Raji (cell line): ENCODE measurements around the gene UBE3B.

Experiments used
- POLR2A ChIP-seq: IDR thresholded peaks from 2 replicates; pipeline ENCODE4 v1.6.1; 2011; ENCODE audit warnings: low read depth, low read length, control low read depth; ENCODE audit not compliant: insufficient read depth

UBE3B gene

GRCh38 chr12:109571773-109572505 is 94.5 kb downstream of the UBE3B start:
- TF ChIP-seq POLR2A, result no peak; the same call in 1 of the 2 replicates

DNA sequence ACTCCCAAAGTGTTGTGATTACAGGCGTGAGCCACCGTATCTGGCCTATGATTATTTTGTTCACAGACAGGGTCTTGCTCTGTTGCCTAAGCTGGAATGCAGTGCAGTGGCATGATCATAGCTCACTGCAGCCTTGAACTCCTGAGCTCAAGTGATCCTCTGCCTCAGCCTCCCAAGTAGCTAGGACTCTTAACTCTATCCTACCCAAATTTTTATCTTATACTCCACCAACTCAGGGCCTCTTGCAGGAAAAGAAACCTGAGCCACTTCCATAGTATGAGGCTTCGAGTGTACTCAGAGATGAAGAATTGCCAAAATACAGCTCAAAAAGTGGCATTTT is 95.0 kb downstream of the UBE3B start:
- TF ChIP-seq POLR2A, result no peak

GRCh38 chr12:109573029-109573913 is 95.8 kb downstream of the UBE3B start, which contains the start of the genes MMAB and MVK:
TSS of gene MMAB (minus strand) at chr12:109573504. CDS start at chr12:109573480, 24 bp downstream.
TSS of gene MVK (plus strand) at chr12:109573794. CDS start at chr12:109574823, 1,029 bp downstream.
- TF ChIP-seq POLR2A, result peak; percentile 84

DNA sequence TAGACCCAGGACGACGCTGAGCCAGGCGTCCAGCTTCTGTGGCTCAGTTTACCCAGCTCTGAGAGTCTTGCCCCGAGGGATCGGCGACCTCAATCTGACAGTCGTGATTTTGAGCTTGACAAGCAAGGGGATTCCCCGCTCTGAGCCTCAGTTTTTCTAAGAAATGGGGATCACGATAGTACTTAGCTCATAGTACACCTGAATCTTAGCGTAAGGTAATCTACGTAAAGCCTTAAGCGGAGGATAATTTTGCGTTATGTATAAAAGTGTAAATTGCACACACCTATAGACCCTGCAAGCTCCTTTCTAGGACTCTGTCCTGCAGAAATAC is 96.4 kb downstream of the UBE3B start:
- TF ChIP-seq POLR2A, result no peak

DNA sequence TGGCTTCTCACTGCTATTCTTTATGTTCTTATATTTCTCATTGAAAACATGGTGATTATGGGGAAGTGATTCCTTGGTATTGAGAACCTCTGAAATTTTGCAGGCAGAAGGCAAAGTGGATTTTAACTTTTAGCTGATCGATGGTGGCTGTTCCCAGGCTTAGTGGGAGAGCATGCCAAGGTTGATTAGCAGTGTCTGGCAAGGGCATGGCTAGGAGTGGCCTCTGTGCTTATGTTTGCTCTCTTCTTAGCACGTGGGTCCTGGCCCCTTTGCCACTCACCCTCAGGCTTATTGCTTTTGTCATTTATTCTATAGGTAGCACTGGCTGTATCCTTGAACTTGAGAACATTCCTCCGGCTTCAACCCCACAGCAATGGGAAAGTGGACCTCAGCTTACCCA is 98.2 kb downstream of the UBE3B start:
- TF ChIP-seq POLR2A, result no peak

GRCh38 chr12:109577311-109577710 is 99.9 kb downstream of the UBE3B start:
- no peak for TF ChIP-seq POLR2A

DNA sequence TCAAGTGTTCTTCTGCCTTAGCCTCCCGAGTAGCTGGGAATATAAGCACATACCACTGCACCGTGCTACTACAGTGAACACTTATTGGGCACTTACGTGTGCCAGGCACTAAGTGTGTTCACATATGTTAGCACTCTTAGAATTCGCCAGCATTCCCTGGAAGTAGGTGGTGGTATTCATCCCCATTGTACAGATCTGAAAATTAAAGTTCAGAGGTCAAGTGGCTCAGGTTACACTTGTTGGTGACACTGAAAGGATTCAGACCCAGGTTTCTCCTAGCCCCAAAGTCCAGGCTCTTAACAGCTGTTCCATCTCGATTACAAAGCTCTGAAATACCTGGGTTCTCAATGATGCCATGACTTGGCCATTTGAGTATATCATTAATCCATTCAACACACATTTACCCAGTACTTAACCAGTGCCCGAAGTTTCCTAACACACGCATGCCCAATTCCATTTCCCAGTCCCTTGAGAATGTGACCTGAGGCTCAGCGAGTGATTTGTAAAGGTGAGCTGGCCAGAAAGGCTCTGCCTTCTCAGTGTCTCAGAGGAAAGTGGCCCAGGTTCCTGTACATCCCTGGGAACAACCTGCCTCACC is 101.0 kb downstream of the UBE3B start:
- no peak for TF ChIP-seq POLR2A

DNA sequence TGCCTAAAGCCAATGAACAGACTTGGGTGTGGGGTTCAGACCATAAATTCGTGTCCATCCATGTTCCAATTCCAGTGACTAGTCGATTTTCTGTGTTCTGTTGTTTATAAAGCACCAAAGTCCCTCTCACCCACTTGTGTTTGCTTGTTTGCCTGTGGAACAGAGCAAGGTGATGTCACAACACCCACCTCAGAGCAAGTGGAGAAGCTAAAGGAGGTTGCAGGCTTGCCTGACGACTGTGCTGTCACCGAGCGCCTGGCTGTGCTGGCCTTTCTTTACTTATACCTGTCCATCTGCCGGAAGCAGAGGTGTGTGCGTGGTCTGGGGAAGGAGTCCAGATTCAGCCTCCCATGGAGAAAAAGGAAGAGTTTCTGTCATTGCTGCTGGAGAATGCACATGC is 102.2 kb downstream of the UBE3B start:
- TF ChIP-seq POLR2A, result no peak

- no peak for TF ChIP-seq POLR2A
Observed at GRCh38 chr12:109580272-109580671, 102.8 kb downstream of the UBE3B start.

DNA sequence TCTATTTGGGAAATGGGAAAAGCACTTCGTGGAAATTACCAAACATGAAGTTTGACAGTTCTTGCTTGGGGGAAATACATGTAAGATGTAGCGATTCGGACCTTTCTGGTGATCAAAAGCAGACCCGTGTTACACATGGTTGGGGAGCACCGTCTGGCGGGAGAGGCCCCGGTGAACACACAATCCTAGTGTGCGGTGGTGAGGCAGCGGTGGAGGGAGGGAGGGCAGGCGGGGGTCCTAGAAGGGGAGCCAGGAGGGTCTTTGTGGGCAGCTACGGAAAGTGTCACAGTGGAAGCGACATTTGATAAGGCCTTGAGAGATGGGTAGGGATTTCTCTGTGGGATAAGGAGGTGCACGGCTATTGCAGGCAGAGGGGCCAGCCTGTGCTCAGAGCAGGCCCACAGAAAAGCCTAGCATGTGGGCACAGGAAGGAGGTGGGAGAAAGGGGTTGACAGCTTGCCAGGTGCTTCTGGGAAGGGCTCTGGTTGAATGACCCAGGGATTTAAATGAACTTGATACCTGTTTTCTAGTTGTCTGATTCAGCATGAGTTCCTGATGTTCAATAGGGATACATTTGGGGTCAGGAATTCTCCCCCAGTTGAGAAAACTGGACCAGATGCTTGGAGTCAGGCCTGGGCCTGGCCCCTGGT is 103.4 kb downstream of the UBE3B start:
- no peak for TF ChIP-seq POLR2A

DNA sequence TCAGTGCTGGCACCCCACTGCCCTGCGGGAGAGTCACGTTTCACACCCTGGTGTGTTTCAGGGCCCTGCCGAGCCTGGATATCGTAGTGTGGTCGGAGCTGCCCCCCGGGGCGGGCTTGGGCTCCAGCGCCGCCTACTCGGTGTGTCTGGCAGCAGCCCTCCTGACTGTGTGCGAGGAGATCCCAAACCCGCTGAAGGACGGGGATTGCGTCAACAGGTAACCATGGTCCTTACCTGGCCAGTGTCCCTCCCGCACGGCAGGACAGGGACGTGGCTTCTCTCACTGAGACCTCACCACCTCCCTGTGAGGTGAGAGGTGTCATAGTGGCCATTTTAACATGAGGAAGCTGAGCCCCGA is 103.9 kb downstream of the UBE3B start:
- no peak for TF ChIP-seq POLR2A

- no peak for TF ChIP-seq POLR2A
Observed at GRCh38 chr12:109581856-109582255, 104.4 kb downstream of the UBE3B start.

- no peak for TF ChIP-seq POLR2A
Observed at GRCh38 chr12:109582636-109583035, 105.2 kb downstream of the UBE3B start.

DNA sequence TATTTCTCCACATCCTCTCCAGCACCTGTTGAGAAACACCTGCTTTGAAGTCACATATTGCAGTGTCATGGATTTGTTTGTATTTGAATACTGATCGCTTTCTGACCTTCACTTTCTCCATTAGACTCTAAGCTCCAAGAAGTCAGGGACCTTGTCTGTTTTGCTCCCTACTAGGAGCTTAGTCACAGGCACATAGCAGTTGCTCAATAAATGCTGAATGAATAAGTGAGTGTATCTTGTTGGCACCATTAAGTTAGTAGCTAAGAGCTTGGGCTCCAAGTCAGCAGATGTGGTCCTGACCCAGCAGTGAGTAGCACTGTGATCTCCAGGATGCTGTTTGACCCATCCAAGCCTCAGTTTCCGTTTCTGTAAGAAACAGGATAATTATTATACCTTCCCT is 106.3 kb downstream of the UBE3B start:
- TF ChIP-seq POLR2A, result no peak
